Mammary epithelial cell (primary cell): Measurements from ENCODE around the gene ADCY7.

Experiments
- CTCF ChIP-seq, 2 donors: IDR thresholded peaks in 1 of 2; conservative IDR thresholded peaks in 1 of 2; 2 replicates each; pipeline ENCODE4 v1.5.1; 2011 to 2012; ENCODE audit warnings: inconsistent platforms in 2 of 2, low read length in 2 of 2, mild to moderate bottlenecking in 2 of 2, control low read depth in 1 of 2, low read depth in 1 of 2; ENCODE audit not compliant: insufficient read depth in 1 of 2; ENCODE audit errors: extremely low read depth in 1 of 2
- EZH2 ChIP-seq: IDR thresholded peaks from 2 replicates; pipeline ENCODE4 v1.6.1; 2012; ENCODE audit warnings: low read length, inconsistent platforms, borderline replicate concordance

GRCh38 chr16:50315346-50315997 is 49.1 kb downstream of the ADCY7 start:
- no peak for TF ChIP-seq CTCF (conservative IDR thresholded peaks at IDR 0.05 in 1 of 2, IDR thresholded peaks at IDR 0.05 in 1 of 2; ENCODE audit: extremely low read depth in 1 of 2, insufficient read depth in 1 of 2, low read depth in 1 of 2, low read length in 2 of 2)
- no peak for TF ChIP-seq EZH2
